GM21576 (cell line): ENCODE measurements around the gene CD27.
"Not testable (repeated sequence)": the region's sequence is repeated elsewhere in the genome, so short reads cannot be mapped to it uniquely, and the experiment has no call there.

Experiments used
- ATAC-seq: cut with Tn5 transposase; IDR thresholded peaks from one replicate; pipeline ENCODE4 v1.9.1; 2021; ENCODE audit warnings: mild to moderate bottlenecking, moderate library complexity; ENCODE audit not compliant: unreplicated experiment

The CD27 gene

DNA sequence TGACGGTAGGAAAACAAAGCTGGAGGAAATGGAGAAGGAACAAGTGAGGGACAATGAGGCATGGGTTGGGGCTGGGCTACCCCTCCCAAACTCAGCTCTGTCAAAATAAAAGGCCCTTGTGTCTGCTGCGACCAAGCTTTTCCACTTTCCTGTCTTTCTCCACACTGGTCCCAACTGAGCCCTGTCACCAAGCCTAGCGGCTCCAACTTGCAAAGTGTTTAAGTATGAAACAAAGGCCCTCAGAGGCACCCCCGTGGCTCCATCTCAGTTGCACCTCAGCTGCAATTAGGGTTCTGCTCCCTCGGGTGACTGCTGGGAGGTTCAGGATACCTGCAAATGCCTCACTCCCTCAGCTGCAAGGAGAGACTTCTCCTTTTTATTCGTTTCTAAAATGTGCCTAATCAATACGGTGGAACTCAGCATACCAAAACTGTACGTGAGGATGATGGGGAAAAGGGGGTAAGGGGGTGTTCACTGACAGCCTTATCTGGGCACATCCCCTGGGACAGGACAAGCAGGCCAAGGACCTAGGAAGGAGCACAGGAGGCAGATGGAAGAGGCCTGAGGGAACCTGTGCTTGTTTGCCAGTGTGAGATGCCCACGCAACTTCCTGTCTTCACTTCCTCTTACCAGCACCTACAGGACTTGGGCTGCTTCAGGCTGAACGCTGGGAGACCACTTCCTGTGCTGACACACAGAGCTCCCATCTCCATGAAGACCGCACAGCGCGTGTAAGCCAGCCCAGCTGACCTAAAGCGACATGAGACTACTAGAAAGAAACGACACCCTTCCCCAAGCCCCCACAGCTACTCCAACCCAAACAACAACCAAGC lies 16.9 kb downstream of the CD27 start:
- ATAC-seq, result peak; percentile 69

GRCh38 chr12:6462234-6462995 lies 17.7 kb downstream of the CD27 start:
- ATAC-seq, result peak; percentile 3

DNA sequence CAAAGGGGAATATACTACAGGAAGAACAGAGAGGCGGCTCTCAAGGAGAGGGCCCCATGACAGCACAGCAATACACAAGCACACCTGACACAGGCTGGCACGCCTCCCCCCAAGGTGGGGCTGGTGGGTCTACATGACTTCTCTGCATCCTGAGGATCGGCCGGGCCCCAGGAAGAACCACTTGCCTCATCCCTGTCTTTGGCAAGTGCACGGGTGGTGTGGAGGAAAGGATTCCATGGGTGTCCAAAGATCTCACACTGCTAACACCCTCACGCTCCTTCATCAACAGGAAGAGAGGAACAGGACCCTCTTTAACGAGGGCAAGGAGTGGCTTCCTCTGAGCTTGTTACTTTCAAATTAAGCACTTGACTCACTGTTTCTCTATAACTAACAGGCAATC lies 18.5 kb downstream of the CD27 start:
- ATAC-seq, result no peak

- ATAC-seq, result no peak
These were observed 19.1 kb downstream of the CD27 start for GRCh38 chr12:6463858-6464257.

GRCh38 chr12:6464531-6464930 lies 19.8 kb downstream of the CD27 start:
- no peak for ATAC-seq

DNA sequence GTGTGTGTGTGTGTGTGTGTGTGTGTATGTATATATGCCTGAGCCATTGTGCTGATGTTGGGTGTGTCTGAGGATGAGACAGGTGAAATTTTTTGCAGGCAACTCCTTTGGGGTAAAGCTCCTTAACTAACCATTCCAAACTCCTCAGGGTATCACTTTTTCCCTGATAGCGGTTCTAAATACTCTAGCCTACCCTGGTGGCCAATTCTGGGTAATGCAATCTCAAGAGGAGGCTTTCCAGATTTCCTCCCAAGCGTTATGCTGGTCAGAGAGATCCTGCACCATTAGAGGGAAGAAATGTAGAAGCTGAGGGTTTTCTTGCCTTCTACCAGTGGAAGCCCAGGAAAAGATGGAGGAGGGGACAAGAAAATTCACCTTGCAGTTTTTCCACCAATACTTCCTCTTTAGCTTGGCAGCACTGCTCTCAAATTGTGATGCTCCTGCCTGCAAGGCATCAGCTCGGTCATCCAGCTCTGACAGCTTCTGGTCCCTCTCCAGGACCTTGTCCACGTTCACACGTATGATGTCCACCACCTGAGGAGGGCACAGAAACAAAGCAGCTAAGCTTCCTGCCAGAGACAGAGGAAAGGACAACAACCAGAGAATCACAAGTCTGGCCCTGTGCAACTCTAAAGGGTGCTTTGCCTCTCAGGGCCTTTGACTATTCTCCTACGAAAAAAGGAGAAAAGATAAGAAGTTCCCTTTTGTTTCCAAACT lies 20.9 kb downstream of the CD27 start:
- ATAC-seq, result no peak

DNA sequence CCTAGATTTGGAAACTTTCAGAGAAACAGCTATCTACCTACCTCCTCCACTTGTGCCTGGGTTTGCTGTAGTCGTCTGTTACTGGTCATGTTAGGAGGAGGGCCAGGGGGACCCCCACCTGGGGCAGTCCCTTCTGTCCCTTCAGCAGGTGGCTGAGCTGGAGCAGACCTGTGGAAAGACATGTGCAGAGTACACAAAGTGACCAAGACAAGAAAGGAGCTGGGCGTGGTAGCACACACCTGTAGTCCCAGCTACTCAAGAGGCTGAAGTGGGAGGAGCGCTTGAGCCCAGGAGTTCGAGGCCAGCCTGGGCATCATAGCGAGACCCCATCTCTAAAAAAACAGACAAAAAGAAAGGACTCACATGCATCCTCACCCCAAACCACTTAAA lies 21.4 kb downstream of the CD27 start:
- ATAC-seq, result no peak

DNA sequence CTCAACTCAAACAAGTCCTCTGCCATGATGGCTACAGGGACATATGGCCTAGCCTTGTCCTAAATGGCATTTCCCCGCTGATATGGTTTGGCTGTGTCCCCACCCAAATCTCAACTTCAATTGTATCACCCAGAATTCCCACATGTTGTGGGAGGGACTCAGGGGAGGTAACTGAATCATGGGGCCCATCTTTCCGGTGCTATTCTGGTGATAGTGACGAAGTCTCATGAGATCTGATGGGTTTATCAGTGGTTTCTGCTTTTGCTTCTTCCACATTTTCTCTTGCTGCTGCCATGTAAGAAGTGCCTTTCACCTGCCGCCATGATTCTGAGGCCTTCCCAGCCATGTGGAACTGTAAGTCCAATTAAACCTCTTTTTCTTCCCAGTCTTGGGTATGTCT lies 22.0 kb downstream of the CD27 start:
- ATAC-seq, result not testable (repeated sequence)

DNA sequence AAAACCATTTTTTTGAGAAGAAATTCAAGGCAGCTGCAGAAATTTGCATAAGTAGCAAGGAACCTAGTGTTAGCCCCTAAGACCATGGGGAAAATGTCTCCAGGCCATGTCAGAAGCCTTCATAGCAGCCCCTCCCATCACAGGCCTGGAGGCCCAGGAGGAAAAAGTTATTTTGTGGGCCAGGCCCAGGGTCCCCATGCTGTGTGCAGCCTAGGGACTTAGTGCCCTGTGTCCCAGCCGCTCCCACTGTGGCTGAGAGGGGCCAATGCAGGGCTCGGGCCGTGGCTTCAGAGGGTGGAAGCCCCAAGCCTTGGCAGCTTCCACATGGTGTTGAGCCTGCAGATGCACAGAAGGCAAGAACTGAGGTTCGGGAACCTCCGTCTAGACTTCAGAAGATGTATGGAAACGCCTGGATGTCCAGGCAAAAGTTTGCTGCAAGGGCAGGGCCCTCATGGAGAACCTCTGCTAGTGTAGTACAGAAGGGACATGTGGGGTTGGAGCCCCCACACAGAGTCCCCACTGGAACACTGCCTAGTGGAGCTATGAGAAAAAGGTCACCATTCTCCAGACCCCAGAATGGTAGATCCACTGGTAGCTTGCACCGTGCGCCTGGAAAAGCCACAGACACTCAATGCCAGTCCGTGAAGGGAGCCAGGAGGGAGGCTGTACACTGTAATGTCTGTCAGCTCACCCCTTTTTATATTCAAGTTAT lies 23.0 kb downstream of the CD27 start:
- ATAC-seq, result not testable (repeated sequence)

DNA sequence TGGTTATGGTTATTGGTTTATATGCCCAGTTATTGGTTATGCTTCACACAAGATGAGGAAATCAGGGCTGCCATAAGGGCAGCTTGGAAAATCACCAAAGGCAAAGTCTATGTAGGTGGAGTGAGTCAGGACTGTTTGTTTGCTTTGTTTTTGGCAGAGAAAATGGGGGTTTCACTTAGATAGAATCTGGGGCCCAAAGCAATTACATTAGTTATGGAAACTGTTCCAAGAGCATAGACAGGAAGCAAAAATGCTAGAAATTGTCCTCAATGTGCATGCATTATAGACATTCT lies 23.5 kb downstream of the CD27 start:
- no peak for ATAC-seq

DNA sequence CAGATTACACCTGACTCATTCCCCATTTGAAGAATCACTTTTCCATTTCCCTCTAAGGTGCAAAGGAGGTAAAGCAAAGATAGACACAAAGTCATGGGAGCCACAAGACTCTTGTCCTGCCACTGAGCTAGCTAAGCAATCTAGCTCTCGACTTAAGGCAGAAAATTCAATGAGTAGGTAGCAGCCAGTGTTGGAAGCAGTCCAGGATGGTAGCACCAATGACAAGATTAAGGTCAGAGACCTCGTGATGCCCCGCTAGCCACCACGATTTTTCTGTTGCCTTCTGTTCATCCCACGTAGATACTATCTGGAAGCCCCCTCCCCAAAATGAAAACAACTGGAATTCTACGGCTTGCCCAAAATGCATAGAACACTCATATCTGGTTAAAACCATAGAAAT lies 24.3 kb downstream of the CD27 start:
- no peak for ATAC-seq

DNA sequence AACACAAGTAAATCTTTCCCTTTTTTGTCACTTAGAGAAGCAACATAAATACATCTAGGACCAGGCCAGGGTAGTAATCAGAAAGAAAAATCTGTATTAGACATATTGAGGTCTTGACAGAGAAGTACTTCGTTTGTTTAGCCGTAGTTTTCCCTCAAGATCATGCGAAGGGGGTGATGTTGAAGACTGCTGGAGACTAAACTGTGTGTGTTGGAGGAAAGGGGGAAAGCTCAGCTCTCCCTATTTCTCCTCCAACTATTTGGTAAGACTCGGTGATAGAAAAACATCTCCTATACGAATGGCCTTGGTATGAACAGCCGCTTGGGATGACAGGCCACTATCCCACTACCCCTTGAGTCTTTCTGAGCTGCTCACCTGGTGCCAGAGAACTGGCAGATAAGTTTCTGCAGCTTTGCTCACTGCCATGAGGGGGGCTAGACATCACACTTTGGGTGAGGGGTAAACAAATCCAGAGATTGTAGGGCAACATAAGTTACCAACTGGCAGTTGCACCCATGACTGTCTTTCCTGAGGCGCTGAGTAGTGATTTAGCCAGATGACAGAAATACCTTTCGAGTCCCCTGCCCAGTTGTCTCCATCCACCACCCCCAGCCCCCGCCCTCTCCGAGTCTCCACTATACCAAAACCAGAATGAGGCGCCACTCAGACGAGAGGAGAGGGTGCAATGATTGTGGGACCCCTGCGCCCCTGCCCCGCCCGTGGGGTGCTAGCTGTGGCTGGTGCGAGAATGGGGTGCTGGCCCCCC lies 25.0 kb downstream of the CD27 start:
- no peak for ATAC-seq

DNA sequence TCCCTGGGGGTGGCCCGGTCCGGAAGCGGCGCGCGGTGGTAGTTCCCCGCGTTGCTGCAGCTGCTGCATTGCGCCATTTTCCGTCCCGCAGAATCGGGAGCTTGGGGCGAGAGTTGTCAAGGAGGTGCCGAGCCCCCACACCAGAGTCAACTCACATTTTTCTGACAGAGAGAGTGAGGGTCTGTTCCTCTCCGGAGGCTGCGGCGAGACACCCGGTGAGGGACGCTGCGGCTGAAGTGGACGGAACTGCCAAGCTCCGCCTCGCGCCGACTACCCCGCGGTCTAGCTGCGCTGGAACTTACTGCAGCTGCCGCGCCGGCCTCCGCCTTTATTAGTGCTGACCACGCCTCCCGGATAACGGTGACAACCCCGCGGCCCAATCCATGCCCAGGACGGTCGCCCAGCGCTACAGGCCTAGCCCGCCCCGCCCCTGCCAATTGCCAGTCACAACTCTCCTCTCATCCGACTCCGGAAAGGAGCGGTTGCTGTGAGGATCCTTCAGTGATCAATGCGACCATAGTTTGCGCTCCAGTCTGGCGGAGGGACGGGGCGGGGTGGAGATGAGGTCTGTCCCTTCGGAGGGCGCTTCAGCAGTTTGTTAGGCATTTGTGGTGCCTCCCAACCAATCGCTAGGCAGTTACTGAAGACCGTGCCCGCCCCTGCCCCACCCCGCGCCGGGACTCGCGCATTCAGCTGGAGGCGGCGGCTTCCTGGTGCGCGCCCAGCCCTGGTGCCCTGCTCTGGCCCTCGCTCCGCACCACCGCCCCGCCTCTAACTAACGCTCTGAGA lies 25.8 kb downstream of the CD27 start, which contains the start of gene VAMP1:
VAMP1 (minus strand) TSS at position 303 of the 789 bp plus-strand sequence; CDS start at position 157, 146 bp downstream.
- peak; percentile 86 for ATAC-seq

DNA sequence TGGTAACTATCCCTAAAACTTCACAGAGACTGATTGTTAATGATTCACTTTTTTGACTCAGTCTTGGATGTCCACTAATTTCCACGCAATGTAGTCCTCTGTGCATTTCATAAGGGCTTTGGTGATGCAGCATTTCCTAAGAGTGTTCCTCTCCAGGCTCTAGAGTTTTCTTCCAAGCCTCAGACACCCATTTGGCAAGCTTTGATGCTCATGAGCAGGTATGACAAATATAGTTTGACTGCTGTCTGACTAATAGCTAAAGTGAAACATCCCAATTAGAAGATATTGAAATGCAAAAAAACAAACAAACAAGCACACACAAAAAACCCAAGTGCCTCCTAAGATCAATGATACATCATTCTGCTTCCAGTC lies 27.2 kb downstream of the CD27 start:
- no peak for ATAC-seq

- ATAC-seq, result no peak
These were observed 27.7 kb downstream of the CD27 start for GRCh38 chr12:6472491-6472890.

DNA sequence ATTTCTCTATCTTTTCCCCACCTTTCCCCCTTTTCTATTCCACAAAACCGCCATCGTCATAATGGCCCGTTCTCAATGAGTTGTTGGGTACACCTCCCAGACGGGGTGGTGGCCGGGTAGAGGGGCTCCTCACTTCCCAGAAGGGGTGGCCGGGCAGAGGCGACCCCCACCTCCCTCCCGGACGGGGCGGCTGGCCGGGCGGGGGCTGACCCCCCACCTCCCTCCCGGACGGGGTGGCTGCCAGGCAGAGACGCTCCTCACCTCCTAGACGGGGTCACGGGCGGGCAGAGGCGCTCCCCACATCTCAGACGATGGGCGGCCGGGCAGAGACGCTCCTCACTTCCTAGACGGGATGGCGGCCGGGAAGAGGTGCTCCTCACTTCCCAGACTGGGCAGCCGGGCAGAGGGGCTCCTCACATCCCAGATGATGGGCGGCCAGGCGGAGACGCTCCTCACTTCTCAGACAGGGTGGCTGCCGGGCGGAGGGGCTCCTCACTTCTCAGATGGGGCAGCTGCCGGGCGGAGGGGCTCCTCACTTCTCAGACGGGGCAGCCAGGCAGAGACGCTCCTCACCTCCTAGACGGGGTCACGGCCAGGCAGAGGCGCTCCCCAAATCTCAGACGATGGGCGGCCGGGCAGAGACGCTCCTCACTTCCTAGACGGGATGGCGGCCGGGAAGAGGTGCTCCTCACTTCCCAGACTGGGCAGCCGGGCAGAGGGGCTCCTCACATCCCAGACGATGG lies 30.6 kb downstream of the CD27 start:
- not testable (repeated sequence) for ATAC-seq

DNA sequence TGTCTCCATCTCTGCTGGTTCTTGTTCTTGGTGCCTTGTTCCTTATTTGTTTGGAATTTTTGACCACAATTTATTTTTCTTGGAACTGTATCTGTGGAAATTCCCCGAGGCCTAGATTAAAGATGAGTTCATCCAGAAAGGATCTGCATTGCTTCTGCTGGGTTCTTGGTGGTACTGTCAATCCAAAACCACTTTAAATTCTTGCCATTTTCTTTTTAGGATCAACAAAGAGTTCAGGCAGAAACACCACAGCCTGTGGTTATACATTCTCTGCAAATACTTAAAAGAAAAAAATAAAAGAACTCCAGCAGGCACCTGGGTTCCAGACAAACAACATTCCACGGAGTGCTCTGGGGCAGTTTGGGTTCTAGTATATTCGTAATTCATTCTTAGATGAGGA lies 31.7 kb downstream of the CD27 start:
- ATAC-seq, result no peak

GRCh38 chr12:6477601-6478377 lies 33.0 kb downstream of the CD27 start:
- ATAC-seq, result not testable (repeated sequence)
